ENCODE measurements around the gene CRYBB1. TPM values are rescaled to one million over a fixed set of nuclear protein-coding genes. Genes with fewer than 3 reads are reported as not detected.

CRYBB1 gene
- total RNA-seq, 1 donor from 2014 or later, result not detected

DNA sequence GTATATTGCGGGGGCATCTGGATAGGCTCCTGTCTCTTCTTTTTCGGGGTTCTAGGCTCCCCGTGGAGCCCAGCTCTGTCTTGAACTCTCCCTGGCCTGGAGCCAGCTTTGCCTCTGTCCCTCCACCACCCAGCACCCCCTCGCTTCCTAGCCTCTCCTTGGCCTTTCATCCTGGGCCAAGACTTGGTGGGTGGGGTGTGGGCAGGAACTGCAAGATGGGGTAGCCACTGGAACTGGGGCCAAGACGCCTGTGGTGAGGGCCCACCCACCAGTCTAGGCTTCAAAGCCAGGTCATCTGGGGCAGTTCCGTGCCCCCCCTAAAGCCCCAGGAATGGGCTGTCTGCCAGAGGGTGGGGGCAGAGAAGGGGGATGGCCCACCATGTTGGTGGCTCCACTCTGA lies 1.7 kb upstream of the CRYBB1 start:
- POLR2A ChIA-PET, result no interaction called here
- H3K27ac Mint-ChIP-seq, result no peak overlapping the region
- H3K4me3 Mint-ChIP-seq, result no peak overlapping the region
- intact Hi-C loops (cut with micrococcal nuclease), result no loop called here
- TF ChIP-seq, protein P1, sequence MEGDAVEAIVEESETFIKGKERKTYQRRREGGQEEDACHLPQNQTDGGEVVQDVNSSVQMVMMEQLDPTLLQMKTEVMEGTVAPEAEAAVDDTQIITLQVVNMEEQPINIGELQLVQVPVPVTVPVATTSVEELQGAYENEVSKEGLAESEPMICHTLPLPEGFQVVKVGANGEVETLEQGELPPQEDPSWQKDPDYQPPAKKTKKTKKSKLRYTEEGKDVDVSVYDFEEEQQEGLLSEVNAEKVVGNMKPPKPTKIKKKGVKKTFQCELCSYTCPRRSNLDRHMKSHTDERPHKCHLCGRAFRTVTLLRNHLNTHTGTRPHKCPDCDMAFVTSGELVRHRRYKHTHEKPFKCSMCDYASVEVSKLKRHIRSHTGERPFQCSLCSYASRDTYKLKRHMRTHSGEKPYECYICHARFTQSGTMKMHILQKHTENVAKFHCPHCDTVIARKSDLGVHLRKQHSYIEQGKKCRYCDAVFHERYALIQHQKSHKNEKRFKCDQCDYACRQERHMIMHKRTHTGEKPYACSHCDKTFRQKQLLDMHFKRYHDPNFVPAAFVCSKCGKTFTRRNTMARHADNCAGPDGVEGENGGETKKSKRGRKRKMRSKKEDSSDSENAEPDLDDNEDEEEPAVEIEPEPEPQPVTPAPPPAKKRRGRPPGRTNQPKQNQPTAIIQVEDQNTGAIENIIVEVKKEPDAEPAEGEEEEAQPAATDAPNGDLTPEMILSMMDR (IDR thresholded peaks at IDR 0.05), result no peak
- peaks cover 16% of the 10 kb centered on the region for H3K4me1 Mint-ChIP-seq
- no peaks in the 10 kb centered on the region for H3K36me3 Mint-ChIP-seq (ENCODE audit: low read depth)
- peaks cover 6% of the 10 kb centered on the region for H3K27me3 Mint-ChIP-seq
- CTCF ChIA-PET, result no interaction called here
- ATAC-seq (ENCODE audit: low read depth) (no peak), DNase-seq (no peak)
- no peaks in the 10 kb centered on the region for H3K9me3 Mint-ChIP-seq

DNA sequence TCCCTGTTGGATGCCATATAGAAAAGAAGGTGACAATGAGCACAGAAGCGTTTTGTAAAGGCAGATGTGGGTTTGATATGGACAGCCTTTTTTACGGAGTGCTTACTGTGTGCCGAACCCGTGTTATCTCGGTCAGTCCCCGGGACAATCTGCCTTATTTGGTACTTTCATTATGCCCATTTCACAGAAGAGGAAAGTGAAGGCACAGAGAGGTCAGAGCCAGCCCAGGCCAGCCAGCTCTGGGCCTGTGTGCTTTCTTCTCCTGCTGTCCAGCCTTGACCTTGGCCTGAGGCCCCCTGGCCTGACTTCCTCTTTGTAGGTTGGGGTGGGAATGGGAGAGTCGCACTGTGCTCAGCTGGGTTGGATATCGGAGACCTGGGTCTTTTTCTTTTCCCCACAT lies 628 bp upstream of the CRYBB1 start:
- no peak for ATAC-seq (ENCODE audit: low read depth)
- CTCF ChIA-PET, result no interaction called here
- Mint-ChIP-seq H3K27ac (no peak overlapping the region), H3K4me1 (peaks cover 16% of the 10 kb centered on the region), H3K4me3 (no peak overlapping the region), H3K36me3 (ENCODE audit: low read depth) (no peaks in the 10 kb centered on the region), H3K9me3 (no peaks in the 10 kb centered on the region), H3K27me3 (peaks cover 6% of the 10 kb centered on the region)
- DNase-seq, result no peak
- POLR2A ChIA-PET, result no interaction called here
- intact Hi-C loops (cut with micrococcal nuclease), result no loop called here
- TF ChIP-seq, protein P1 (IDR thresholded peaks at IDR 0.05), result no peak

DNA sequence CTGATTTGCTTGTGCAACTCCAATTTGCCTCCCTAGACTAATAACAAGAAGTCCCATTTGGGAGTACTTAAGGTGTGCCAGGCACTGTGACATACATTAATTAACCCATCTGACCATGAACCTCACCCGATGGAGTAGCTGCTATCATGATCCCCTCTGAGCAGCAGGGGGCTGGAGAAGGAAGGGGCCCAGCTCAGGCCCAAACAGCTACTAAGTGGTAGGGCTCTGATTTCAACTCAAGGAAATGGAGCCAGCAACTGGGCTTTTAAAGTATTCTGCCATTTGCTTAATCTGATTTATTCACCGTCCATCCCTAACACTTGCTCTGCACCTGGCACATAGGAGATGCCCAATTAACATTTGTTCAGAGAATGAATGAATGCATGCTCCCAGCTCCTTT lies 1.2 kb downstream of the CRYBB1 start:
- TF ChIP-seq, protein P1 (IDR thresholded peaks at IDR 0.05), result no peak
- intact Hi-C loops (cut with micrococcal nuclease), result no loop called here
- H3K9me3 Mint-ChIP-seq, result no peaks in the 10 kb centered on the region
- no peaks in the 10 kb centered on the region for H3K27me3 Mint-ChIP-seq
- no peaks in the 10 kb centered on the region for H3K36me3 Mint-ChIP-seq (ENCODE audit: low read depth)
- DNase-seq (no peak), ATAC-seq (ENCODE audit: low read depth) (no peak)
- ChIA-PET POLR2A (no interaction called here), CTCF (no interaction called here)
- H3K27ac Mint-ChIP-seq, result no peak overlapping the region
- H3K4me1 Mint-ChIP-seq, result peaks cover 16% of the 10 kb centered on the region
- H3K4me3 Mint-ChIP-seq, result no peak overlapping the region

DNA sequence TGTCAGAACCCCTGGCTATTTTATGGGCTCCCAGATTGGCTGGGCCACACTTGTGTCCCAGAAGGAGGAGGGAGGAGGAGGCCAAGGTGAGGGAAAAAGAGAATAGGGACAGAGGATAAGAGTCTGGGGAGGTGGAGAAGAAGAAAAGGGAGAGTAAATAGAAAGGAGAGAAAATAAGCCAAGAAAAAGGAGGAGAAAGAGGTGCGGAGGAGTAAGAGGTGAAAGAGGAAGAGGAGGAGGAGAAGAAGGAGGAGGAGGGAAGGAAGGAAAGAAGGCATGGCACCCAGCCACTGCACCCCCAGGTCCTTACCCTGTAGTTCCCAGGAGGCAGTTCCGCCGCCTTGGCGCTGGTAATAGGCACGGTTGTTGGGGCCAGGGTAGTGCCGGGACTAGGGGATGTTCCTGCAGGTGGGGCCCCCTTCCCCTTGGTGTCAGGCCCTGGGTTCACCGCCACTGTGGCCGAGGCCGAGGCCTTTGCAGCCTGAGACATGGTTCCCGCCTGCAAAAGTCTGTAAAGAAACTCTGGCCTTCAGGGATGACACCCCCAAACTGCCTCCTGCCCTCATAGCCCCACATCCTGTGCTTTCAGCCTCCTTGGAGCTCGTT lies 1.9 kb downstream of the CRYBB1 start:
- H3K4me3 Mint-ChIP-seq, result no peak overlapping the region
- H3K9me3 Mint-ChIP-seq, result no peaks in the 10 kb centered on the region
- H3K36me3 Mint-ChIP-seq (ENCODE audit: low read depth), result no peaks in the 10 kb centered on the region
- ChIA-PET CTCF (no interaction called here), POLR2A (no interaction called here)
- H3K4me1 Mint-ChIP-seq, result peaks cover 18% of the 10 kb centered on the region
- intact Hi-C loops (cut with micrococcal nuclease), result no loop called here
- H3K27me3 Mint-ChIP-seq, result no peaks in the 10 kb centered on the region
- TF ChIP-seq, protein P1 (IDR thresholded peaks at IDR 0.05), result no peak
- ATAC-seq (ENCODE audit: low read depth), result no peak
- DNase-seq, result no peak
- H3K27ac Mint-ChIP-seq, result no peak overlapping the region

DNA sequence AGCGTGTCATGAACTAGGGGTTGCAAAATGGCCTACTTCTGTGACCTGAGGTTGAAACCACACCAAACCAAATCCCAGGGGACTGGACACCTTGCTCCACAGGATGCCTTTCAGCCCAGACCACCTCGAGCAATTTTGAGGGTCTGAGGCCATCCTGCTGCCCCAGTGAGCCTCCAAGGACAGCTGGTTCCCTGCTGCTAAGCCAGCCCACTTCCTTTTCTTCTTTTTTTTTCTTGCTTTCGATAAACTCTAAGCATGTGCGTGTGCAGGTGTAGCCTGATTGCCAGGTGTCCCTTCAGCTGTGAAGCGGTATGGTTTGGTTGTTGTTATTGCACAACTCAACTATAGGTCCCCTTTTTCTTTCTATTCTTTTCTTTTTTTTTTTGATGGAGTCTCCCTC lies 2.7 kb downstream of the CRYBB1 start:
- Mint-ChIP-seq H3K27me3 (no peaks in the 10 kb centered on the region), H3K36me3 (ENCODE audit: low read depth) (no peaks in the 10 kb centered on the region), H3K9me3 (no peaks in the 10 kb centered on the region), H3K4me1 (peaks cover 25% of the 10 kb centered on the region), H3K4me3 (no peak overlapping the region), H3K27ac (no peak overlapping the region)
- intact Hi-C loops (cut with micrococcal nuclease), result no loop called here
- ATAC-seq (ENCODE audit: low read depth) (peak; percentile 51), DNase-seq (no peak)
- CTCF ChIA-PET, result no interaction called here
- POLR2A ChIA-PET, result no interaction called here
- TF ChIP-seq, protein P1 (IDR thresholded peaks at IDR 0.05), result no peak
